KBM-7 (cell line): Measurements from ENCODE around the gene SLC35F3.

Experiments used
- DNase-seq: peaks from one replicate; pipeline ENCODE4 v3.0.0-alpha.2; 2015
- in situ Hi-C: fragments of 300-500 bp; cut with MboI; formaldehyde crosslinking; loops from 2 replicates; pipeline ENCODE4 v1.14.3; 2020; ENCODE audit warnings: low sequenced_read_pairs, low pct_unique_long_range_greater_than_20kb, mixed read lengths

SLC35F3 gene

DNA sequence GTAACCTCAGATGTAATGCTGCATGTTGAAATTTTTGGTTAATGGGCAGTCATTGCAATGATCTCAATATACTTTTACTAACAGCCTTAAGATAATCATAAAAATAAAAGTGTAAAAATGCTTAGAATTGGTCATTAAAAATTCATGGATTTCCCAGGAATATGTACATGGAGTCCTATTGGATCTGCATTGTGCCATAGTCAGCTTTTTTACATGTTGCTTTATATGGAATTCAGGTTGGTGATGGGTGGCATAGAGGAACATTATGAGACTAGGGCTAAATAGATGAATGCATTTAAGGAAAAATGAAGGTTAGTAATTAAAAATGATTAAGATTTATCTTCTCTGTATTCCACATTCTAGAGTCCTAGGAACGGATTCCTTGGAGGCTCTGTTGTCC lies 103.2 kb downstream of the SLC35F3 start:
- no peak for DNase-seq
- in situ Hi-C loops: no loop called here

GRCh38 chr1:234008591-234008990 lies 104.1 kb downstream of the SLC35F3 start:
- in situ Hi-C loops: no loop called here
- no peak for DNase-seq

GRCh38 chr1:234009668-234010067 lies 105.2 kb downstream of the SLC35F3 start:
- no peak for DNase-seq
- in situ Hi-C loops: no loop called here

GRCh38 chr1:234014208-234014607 lies 109.7 kb downstream of the SLC35F3 start:
- peak; percentile 8 for DNase-seq
- in situ Hi-C loops: no loop called here

GRCh38 chr1:234018816-234019215 lies 114.3 kb downstream of the SLC35F3 start:
- in situ Hi-C loops: no loop called here

DNA sequence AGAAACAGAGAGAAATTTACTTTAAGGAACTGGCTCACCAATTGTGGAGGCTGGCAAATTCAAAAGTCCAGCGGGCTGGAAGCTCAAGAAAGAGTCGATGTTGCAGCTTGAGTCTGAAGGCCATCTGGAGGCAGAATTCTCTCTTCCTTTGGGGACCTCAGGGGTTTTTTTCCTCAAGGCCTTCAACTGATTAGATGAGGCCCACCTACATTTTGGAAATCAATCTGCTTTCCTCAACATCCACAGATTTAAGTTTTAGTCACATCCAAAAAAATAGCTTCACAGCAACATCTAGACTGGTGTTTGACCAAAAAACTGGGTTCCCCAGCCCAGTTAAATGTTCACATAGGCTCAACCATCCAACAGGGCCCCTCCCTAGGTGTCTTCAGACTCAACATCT lies 114.9 kb downstream of the SLC35F3 start:
- no peak for DNase-seq
- in situ Hi-C loops: no loop called here

More at GRCh38 chr1:234018816-234019215, 114.3 kb downstream of the SLC35F3 start:
- DNase-seq: no peak

DNA sequence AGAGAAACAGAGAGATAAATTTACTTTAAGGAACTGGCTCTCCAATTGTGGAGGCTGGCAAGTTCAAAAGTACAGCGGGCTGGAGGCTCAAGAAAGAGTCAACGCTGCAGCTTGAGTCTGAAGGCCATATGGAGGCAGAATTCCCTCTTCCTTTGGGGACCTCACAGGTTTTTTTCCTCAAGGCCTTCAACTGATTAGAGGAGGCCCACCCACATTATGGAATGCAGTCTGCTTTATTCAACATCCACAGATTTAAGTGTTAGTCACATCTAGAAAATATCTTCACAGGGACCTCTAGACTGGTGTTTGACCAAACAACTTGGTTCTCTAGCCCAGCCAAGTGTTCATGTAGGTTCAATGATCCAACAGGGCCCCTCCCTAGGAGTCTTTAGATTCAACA lies 117.8 kb downstream of the SLC35F3 start:
- DNase-seq: no peak
- in situ Hi-C loops: no loop called here

- no peak for DNase-seq
- in situ Hi-C loops: no loop called here
Observed at GRCh38 chr1:234039603-234040002, 135.1 kb downstream of the SLC35F3 start.

- DNase-seq: no peak
- in situ Hi-C loops: no loop called here
Observed at GRCh38 chr1:234040446-234041317, 136.2 kb downstream of the SLC35F3 start.

DNA sequence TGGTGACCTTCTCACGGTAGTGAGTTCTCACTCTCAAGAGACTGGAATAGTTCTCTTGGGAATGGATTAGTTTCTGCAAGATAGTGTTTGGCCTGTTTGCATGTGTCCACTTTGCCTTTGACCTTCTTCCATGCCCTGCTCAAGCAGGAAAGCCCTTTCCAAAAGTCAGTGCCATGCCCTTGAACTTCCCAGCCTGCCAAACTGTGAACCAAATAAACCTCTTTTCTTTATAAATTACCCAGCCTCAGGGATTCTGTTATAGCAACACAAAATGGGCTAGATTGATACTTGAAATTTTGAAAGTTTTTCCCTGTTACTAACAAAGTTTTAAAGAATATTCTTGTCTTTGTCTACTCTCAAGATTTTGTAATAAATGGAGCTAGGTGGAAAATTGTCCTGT lies 139.6 kb downstream of the SLC35F3 start:
- in situ Hi-C loops: no loop called here
- no peak for DNase-seq

GRCh38 chr1:234047123-234047522 lies 142.6 kb downstream of the SLC35F3 start:
- in situ Hi-C loops: no loop called here
- DNase-seq: no peak

DNA sequence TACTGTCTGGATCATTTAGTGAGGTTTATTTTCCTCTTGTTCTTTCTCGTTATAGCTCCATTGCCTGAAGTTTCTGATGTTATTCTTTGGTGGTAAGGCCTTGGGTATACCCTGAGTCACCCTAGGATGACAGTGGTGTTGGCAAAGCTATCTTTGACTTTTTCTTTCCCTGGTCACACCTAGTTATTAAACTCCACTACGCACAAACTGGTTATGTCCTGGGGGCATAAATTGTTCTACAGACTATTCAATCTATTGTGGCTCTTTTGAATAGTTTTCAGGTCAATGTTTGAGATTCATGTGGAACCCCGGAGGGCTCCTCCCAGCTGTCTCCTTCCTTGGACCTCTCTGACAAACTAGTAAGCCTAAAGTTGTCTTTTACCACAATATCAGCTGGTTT lies 157.7 kb downstream of the SLC35F3 start:
- DNase-seq: no peak
- in situ Hi-C loops: no loop called here

DNA sequence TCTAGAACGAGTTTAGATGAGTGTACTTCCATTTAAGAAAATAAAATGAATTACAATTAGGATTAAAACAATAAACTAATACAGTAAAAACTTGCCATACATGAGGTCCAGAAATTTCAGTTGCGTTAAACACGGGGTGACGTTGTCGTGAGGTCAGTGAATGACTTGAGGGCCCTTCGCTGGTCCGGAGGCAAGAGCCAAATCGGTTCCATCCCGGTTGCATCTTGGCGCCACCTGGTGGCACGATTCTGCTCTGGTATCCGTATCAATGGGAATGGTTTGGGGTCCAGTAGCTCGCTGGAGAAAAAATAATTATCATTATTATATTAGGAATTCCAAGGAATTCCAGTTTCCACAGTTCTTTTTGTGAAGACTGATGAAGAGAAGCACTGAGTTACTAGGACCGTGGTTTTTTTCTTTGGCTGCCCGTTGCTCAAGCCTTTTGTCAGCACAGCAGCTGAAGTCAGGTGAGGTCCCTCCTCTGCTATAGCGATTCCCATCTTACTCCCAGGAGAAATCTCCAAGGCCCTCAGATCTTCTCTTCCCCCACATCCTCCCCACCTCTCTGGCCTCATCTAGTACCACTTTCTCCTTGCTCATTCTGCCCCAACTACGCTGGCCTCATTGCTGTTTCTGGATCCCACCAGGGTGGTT lies 161.4 kb downstream of the SLC35F3 start:
- in situ Hi-C loops: no loop called here
- peak; percentile 58 for DNase-seq

DNA sequence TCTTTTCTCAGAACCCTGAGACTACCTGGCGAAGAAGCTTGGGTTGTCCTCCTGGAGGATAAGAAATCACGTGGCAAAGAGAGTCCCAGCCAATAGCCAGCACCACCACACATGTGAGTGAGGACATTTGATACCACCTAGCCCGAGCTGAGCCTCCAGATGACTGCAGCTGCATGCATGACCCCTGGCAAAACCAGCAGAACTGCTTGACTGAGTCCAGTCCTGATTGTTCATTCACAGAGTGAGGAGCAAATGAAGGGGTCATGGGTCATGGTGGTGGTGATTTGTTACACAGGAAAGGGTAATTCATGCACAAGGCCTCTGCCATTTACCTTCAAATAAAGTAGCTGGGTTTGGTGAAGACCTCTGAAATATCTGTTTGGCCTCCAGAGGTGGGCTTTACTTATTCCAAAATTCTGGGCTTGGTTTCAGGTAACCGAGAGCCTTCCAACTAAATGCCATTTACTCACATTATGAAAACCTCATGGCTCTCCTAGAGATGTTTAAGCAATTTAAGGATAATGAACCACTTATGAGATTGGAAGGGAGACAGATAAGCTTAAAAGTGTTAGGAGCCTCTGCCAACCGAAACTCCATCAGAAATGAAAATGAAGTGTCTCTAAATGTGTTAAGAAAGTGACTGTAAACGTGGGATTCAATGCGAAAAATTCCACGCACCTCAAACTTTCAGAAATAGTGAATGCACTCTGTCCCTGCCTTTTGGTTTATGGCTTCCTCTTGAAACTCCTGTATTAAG lies 163.3 kb downstream of the SLC35F3 start:
- in situ Hi-C loops: no loop called here
- no peak for DNase-seq

- in situ Hi-C loops: no loop called here
- peak; percentile 28 for DNase-seq
Observed at GRCh38 chr1:234069760-234070159, 165.3 kb downstream of the SLC35F3 start.

GRCh38 chr1:234072793-234073192 lies 168.3 kb downstream of the SLC35F3 start:
- in situ Hi-C loops: no loop called here
- no peak for DNase-seq

DNA sequence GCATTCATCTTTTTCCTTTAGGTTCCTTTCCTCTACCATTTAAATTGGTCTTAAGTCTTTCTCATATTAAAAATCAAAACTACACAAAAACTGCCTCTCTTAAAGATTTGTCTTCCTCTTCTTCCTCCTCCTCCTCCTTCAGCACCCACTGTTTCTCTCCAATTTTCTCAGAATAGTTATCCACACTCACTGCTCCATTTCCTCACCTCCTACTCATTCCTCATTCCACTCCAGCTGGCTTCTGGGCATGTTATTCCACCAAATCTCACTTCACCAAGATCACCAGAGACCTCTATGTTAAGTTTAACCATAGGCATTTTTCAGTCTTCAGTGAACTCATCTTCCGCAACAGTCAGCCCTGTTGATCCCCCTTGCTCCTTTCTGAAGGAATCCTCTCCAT lies 173.7 kb downstream of the SLC35F3 start:
- in situ Hi-C loops: no loop called here
- no peak for DNase-seq

- in situ Hi-C loops: no loop called here
- DNase-seq: no peak
Observed at GRCh38 chr1:234079896-234080295, 175.4 kb downstream of the SLC35F3 start.

GRCh38 chr1:234083460-234083859 lies 179.0 kb downstream of the SLC35F3 start:
- DNase-seq: no peak
- in situ Hi-C loops: no loop called here

DNA sequence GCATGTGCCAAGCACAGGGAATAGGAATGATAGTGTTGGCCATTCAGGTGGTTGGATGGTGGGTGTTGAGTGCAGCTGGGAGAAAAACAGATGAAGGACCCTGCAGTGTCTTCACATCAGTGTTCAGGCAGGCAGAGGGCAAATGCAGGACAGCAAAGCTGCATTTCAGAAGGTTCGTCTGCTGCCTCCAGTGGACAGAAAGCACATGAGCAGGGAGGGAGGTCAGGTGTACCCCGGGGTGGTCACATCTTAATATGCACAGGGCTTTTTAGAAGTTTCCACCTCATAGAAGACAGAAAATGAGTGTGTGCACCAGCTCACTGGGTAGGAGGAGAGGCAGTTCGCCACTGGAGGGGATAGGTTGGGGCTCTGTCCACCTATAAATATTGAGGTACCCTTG lies 184.9 kb downstream of the SLC35F3 start:
- in situ Hi-C loops: no loop called here
- no peak for DNase-seq
